ENCODE data around the gene PTPN1.

DNA sequence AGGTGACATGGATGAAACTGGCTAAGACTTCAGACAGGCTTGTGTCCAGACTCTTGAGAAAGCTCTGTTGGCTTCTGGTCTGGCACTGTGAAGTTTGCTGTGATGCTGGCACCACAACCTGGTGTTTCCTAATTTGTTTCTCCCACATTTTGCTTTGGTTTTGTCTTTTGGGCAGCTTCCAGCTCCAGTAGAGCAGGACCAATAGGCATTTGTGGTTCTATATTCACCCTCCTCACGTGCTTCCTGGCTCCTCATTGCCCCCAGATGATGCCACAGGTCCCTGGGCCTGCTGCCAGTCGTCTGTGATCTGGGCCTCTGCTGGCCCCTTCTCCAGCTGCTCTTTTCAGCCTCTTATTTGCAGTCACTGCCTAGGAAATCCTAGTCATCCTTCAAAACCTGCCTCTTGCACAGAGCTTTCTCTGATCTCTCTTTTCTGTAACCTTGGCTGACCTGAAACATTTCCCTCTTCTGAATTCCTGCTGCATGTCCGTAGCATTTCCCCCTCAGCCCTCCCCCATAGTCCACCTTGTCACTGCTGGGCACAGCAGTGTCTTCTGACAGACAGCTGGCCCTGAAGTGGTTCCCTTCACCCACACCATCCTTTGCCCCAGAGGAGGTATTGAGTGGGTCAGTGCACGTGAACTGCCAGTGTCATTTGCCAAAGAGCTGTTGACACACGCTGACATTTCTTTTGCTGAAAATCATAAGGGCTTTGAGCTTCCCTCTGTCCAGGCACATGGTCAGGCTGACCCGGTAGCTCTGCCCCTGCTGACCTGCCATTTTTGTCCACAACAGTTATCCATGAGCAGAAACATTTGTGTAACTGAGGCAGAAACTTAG lies 63.0 kb downstream of the PTPN1 start:
- TF ChIP-seq, protein P1, sequence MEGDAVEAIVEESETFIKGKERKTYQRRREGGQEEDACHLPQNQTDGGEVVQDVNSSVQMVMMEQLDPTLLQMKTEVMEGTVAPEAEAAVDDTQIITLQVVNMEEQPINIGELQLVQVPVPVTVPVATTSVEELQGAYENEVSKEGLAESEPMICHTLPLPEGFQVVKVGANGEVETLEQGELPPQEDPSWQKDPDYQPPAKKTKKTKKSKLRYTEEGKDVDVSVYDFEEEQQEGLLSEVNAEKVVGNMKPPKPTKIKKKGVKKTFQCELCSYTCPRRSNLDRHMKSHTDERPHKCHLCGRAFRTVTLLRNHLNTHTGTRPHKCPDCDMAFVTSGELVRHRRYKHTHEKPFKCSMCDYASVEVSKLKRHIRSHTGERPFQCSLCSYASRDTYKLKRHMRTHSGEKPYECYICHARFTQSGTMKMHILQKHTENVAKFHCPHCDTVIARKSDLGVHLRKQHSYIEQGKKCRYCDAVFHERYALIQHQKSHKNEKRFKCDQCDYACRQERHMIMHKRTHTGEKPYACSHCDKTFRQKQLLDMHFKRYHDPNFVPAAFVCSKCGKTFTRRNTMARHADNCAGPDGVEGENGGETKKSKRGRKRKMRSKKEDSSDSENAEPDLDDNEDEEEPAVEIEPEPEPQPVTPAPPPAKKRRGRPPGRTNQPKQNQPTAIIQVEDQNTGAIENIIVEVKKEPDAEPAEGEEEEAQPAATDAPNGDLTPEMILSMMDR (IDR thresholded peaks at IDR 0.05), result no peak
- no peak for TF ChIP-seq POLR2A (IDR thresholded peaks at IDR 0.05)

Measured in Peyer's patch (tissue), 4 donors.